Right lung (tissue), 5 donors: ENCODE results near the gene COLEC11. TPM values are rescaled to one million over a fixed set of nuclear protein-coding genes. Genes with fewer than 3 reads are reported as not detected.

Experiments
- polyA plus RNA-seq, 5 donors: library from polyadenylated mRNA; unstranded; fragments of 120-200 nt; gene quantifications; one replicate each; pipeline versions ENCODE4 v1.2.1 to v1.2.3, GENCODE V29; 2013; ENCODE audit warnings: inconsistent platforms in 1 of 5, low replicate concordance in 1 of 5; ENCODE audit not compliant: insufficient read length in 5 of 5, insufficient read depth in 1 of 5

The COLEC11 gene
- polyA plus RNA-seq, 5 donors, result 3.7 to 7.2 (median 4.8) TPM

Other genes with a start within 250 kb of the COLEC11 start
- gene EIPR1, start 217.3 kb upstream of the COLEC11 start, polyA plus RNA-seq, result 10 to 100 TPM; 18.7 to 22.0 (median 20.3) TPM
- 100 to 1,000 TPM in 2 of 5 donors, 10 to 100 TPM in 3; 77.5 to 108 (median 93.3) TPM for gene TRAPPC12, start 215.4 kb upstream of the COLEC11 start, polyA plus RNA-seq
- 10 to 100 TPM; 36.5 to 47.9 (median 42.0) TPM for gene ADI1, start 75.6 kb upstream of the COLEC11 start, polyA plus RNA-seq
- gene RNASEH1, start 36.8 kb upstream of the COLEC11 start, polyA plus RNA-seq, result 10 to 100 TPM; 15.4 to 18.0 (median 17.7) TPM
- 1,000 to 10,000 TPM; 2,031 to 2,430 (median 2,233) TPM for gene RPS7, start 19.9 kb upstream of the COLEC11 start, polyA plus RNA-seq
- not detected for gene ALLC, start 63.1 kb downstream of the COLEC11 start, polyA plus RNA-seq
- gene DCDC2C, start 108.5 kb downstream of the COLEC11 start, polyA plus RNA-seq, result under 1 TPM in 3 of 5 donors, not detected in 2; 0.11 to 0.25 (median 0.14) TPM